Endothelial cell of umbilical vein (primary cell): ENCODE measurements around the gene MRPS30. TPM values are rescaled to one million over a fixed set of nuclear protein-coding genes. Genes with fewer than 3 reads are reported as not detected.
"Not testable (repeated sequence)": the region's sequence is repeated elsewhere in the genome, so short reads cannot be mapped to it uniquely, and the experiment has no call there.

Source experiments
- BruUV-seq: library from RNA; stranded (reverse); fragments of 400-500 nt; replicated peaks from 2 replicates; lab custom pipeline; 2021; lab: Mats Ljungman, UMichigan
- CTCF ChIA-PET: fragments of 300-600, 350-600 bp; sonication (Branson Sonifier 250); formaldehyde crosslinking; loops from one replicate; lab custom pipeline; 2021; ENCODE audit warnings: antibody characterized with exemption, inconsistent platforms; lab: Charles Lee
- POLR2A ChIA-PET: fragments of 300-600, 350-600 bp; sonication (Branson Sonifier 250); formaldehyde crosslinking; loops from one replicate; lab custom pipeline; 2021; ENCODE audit warnings: antibody characterized with exemption, inconsistent platforms; lab: Charles Lee
- DNase-seq: peaks from one replicate; pipeline ENCODE4 v3.0.0-alpha.2; 2011; ENCODE audit warnings: low read depth, low spot score
- FAIRE-seq: peaks from 2 replicates; lab custom pipeline; 2011; peaks lifted over from hg19 to GRCh38; lab: Jason Lieb, UNC
- H2AFZ ChIP-seq: 2 replicates; pipeline ENCODE4 v1.6.0; 2012; ENCODE audit warnings: low read depth, low read length, control low read depth, inconsistent platforms
- H3K27ac ChIP-seq: 2 replicates; pipeline ENCODE4 v1.5.1; 2011; ENCODE audit warnings: low read depth, mild to moderate bottlenecking, control low read depth, low read length, moderate library complexity; ENCODE audit not compliant: insufficient read depth
- H3K27me3 ChIP-seq, 2 experiments: 2 replicates each; pipeline versions ENCODE4 v1.6.0 to v1.6.1; 2011; ENCODE audit warnings: low read length in 2 of 2, mixed read lengths in 1 of 2; ENCODE audit not compliant: control insufficient read depth in 2 of 2, insufficient read depth in 2 of 2
- H3K36me3 ChIP-seq, 2 experiments: 2 replicates in 1 of 2; 3 replicates in 1 of 2; pipeline ENCODE4 v1.5.1; 2011; ENCODE audit warnings: low read length in 2 of 2, mild to moderate bottlenecking in 1 of 2, moderate library complexity in 1 of 2; ENCODE audit not compliant: control insufficient read depth in 2 of 2, insufficient read depth in 2 of 2; ENCODE audit errors: extremely low read depth in 1 of 2
- H3K4me1 ChIP-seq: 3 replicates; pipeline ENCODE4 v1.5.1; 2011; ENCODE audit warnings: mild to moderate bottlenecking, low read length; ENCODE audit not compliant: control insufficient read depth, insufficient read depth; ENCODE audit errors: extremely low read depth
- H3K4me2 ChIP-seq: 2 replicates; pipeline ENCODE4 v1.6.1; 2011; ENCODE audit warnings: low read length, control low read depth, mixed read lengths; ENCODE audit not compliant: insufficient read depth
- H3K4me3 ChIP-seq, 3 experiments: fragments of 200-600 bp in 1 of 3; sonication (generic), shearing (Covaris generic) in 1 of 3; replicated peaks in 1 of 3; 2 replicates each; pipeline ENCODE4 v1.5.1; 2011 to 2016; ENCODE audit warnings: control low read depth in 3 of 3, low read length in 3 of 3, mild to moderate bottlenecking in 2 of 3, inconsistent platforms in 1 of 3, low read depth in 1 of 3, moderate library complexity in 1 of 3; ENCODE audit not compliant: insufficient read depth in 1 of 3
- H3K79me2 ChIP-seq: 2 replicates; pipeline ENCODE4 v1.6.0; 2012; ENCODE audit warnings: low read length, inconsistent platforms; ENCODE audit not compliant: control insufficient read depth, insufficient read depth
- H3K9ac ChIP-seq: replicated peaks from 2 replicates; pipeline ENCODE3; 2011; ENCODE audit warnings: low read length, control low read depth; ENCODE audit not compliant: insufficient read depth; ENCODE audit errors: extremely low read depth
- H3K9me1 ChIP-seq: replicated peaks from 3 replicates; pipeline ENCODE4 v1.6.0; 2011; ENCODE audit warnings: mild to moderate bottlenecking, low read length; ENCODE audit not compliant: control insufficient read depth, insufficient read depth; ENCODE audit errors: extremely low read depth
- H3K9me3 ChIP-seq: replicated peaks from 2 replicates; pipeline ENCODE4 v1.5.1; 2012; ENCODE audit warnings: low read length, inconsistent platforms; ENCODE audit not compliant: control insufficient read depth, insufficient read depth
- H4K20me1 ChIP-seq: replicated peaks from 2 replicates; pipeline ENCODE3; 2011; ENCODE audit warnings: mild to moderate bottlenecking, low read length; ENCODE audit not compliant: control insufficient read depth, insufficient read depth; ENCODE audit errors: extremely low read depth
- FOS ChIP-seq: IDR thresholded peaks from 2 replicates; pipeline ENCODE4 v1.6.1; 2011; ENCODE audit warnings: mild to moderate bottlenecking, low read length, moderate library complexity, borderline replicate concordance; ENCODE audit not compliant: insufficient read depth
- GATA2 ChIP-seq: IDR thresholded peaks from 2 replicates; pipeline ENCODE4 v1.7.0; 2011; ENCODE audit warnings: low read depth, mild to moderate bottlenecking, moderate library complexity, mixed read lengths, low read length; ENCODE audit not compliant: insufficient read length, insufficient read depth
- JUN ChIP-seq: IDR thresholded peaks from 2 replicates; pipeline ENCODE4 v1.6.1; 2011; ENCODE audit warnings: borderline replicate concordance, low read depth; ENCODE audit not compliant: insufficient read length, insufficient read depth
- dilution Hi-C: fragments of 300-500 bp; cut with MboI; formaldehyde crosslinking; loops from one replicate; pipeline ENCODE4 v1.15.0; 2019; ENCODE audit warnings: low sequenced_read_pairs; ENCODE audit not compliant: extremely low pct_ligation_motif_present
- intact Hi-C: fragments of 100-400 bp; cut with micrococcal nuclease; formaldehyde crosslinking; loops from one replicate; pipeline ENCODE4 v1.10.0; 2022
- polyA plus RNA-seq, 4 experiments: library from polyadenylated mRNA; depleted of rRNA in 3 of 4; stranded (reverse) in 3 of 4; unstranded in 1 of 4; fragments of >200 nt; gene quantifications; 2 replicates each; pipeline versions ENCODE4 v1.2.1 to v1.2.3, GENCODE V29; 2011 to 2012; ENCODE audit warnings: missing spikeins in 1 of 4
- total RNA-seq: library from RNA; stranded (reverse); gene quantifications from 2 replicates; pipeline ENCODE4 v1.2.3, GENCODE V29; 2021

MRPS30 gene
- total and polyA plus RNA-seq, 2 donors (not counting 3 experiments of a cell fraction or from before 2014, with no cell fraction given): 33.8 to 34.6 TPM

- dilution Hi-C loops, H3K4me1 ChIP-seq, H3K9me3 ChIP-seq, H3K9me1 ChIP-seq, H4K20me1 ChIP-seq, H3K36me3 ChIP-seq, H3K27me3 ChIP-seq, H3K4me3 ChIP-seq, BruUV-seq, H3K79me2 ChIP-seq: not testable (repeated sequence)
- Histone ChIP-seq H3K27ac (peak overlapping the region; percentile 74), H2AFZ (peak overlapping the region; percentile 44), H3K4me2 (peak overlapping the region; percentile 52), H3K9ac (peak overlapping the region; percentile 16)
- ChIA-PET POLR2A (interaction anchor here (1.4 kb wide), 1 partner anchor 20 kb away, joined by 3 read pairs; no protein-coding TSS in a partner anchor), CTCF (interaction anchor here (0.9 to 1.0 kb wide), 2 partner anchors 12 to 15 kb away, joined by 3 to 4 read pairs; no protein-coding TSS in a partner anchor)
- FAIRE-seq: peak; percentile 15
- intact Hi-C loops: loop anchor here (1.0 kb wide), 1 partner anchor 19 kb away; the partner anchor contains the start of gene MRPS30
- TF ChIP-seq GATA2: peak; percentile 57
- TF ChIP-seq JUN: peak; percentile 40
- TF ChIP-seq FOS: peak; percentile 34
- DNase-seq: peak; percentile 80
Observed at GRCh38 chr5:44789372-44789995, 19.3 kb upstream of the MRPS30 start.

- H3K4me3 ChIP-seq, H3K79me2 ChIP-seq, H3K4me2 ChIP-seq, DNase-seq, H3K27ac ChIP-seq, H3K9me3 ChIP-seq, POLR2A ChIA-PET, intact Hi-C loops, H2AFZ ChIP-seq, H3K4me1 ChIP-seq, H3K9me1 ChIP-seq, H3K27me3 ChIP-seq, H3K36me3 ChIP-seq, dilution Hi-C loops, H3K9ac ChIP-seq, BruUV-seq, H4K20me1 ChIP-seq, FAIRE-seq: not testable (repeated sequence)
- CTCF ChIA-PET: interaction anchor here (1.5 kb wide), 1 partner anchor 9 kb away, joined by 4 read pairs; no protein-coding TSS in a partner anchor
Observed at GRCh38 chr5:44792031-44792673, 16.6 kb upstream of the MRPS30 start.
